Esophagus muscularis mucosa (tissue), 3 donors: ENCODE data around the gene MYH11.

Experiments
- CTCF ChIP-seq, 3 experiments: fragments of 200-600 bp in 2 of 3; fragments of 450-650 bp in 1 of 3; sonication (generic) in 2 of 3; IDR thresholded peaks; one replicate each; pipeline ENCODE4 v1.5.1; 2017 to 2019; ENCODE audit warnings: antibody characterized with exemption in 3 of 3, mild to moderate bottlenecking in 2 of 3, moderate library complexity in 1 of 3
- POLR2AphosphoS5 ChIP-seq, 2 donors: sonication (generic); formaldehyde crosslinking; IDR thresholded peaks; one replicate each; pipeline ENCODE4 v1.6.1; 2017; ENCODE audit warnings: antibody characterized with exemption in 2 of 2

DNA sequence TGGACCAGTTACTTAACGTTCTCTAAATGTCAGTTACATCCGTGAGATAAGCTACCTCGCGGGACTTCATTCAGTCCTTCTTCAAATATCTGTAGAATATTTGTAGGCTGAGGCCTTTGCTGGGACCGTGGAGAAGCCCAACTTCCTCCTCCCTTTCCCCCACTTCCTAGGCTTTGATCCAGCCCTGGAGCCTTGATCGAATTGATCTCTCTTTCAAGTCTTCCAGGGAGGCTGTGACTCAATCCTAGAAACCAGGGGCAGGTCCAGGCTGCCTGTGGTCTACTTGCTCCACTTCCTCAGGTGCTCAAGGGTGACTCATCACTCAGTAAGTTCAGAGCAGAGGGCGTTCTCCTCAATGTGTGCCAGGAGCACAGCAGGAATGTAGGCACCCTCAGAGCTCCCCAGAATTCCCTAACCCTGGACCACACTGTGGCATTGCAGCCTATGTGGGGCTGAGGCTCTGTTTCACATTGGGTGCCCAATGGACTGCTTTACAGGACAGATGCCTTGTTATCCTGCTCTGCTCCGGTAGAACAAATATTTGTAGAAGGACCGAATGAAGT is 42.8 kb upstream of the MYH11 start:
- TF ChIP-seq CTCF (IDR thresholded peaks at IDR 0.05) (no peak), POLR2AphosphoS5 (IDR thresholded peaks at IDR 0.05) (no peak)
